HG03103 (cell line): Measurements from ENCODE around the gene VPS41.

Experiments
- ATAC-seq: cut with Tn5 transposase; IDR thresholded peaks from one replicate; pipeline ENCODE4 v1.9.1; 2021; ENCODE audit warnings: low read depth; ENCODE audit not compliant: unreplicated experiment

The VPS41 gene

DNA sequence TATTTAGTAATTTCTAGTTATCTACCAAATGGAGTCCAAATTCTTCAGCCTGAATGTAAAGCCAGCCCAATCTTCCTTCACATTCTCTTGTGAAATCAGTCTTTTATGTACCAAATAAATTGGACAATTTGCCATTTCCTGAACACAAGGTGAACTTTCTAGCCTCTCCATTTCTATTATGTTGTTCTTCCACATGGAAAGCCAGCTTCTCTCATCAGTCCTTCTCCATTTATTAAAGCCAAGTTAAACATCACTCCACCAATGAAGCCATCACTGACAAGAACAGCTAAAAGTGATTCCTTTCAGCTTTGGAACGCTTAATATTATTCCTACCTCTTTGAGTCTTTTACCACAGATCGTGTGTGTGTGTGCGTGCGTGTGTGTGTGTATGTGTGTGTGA is 88.4 kb downstream of the VPS41 start:
- ATAC-seq, result no peak

GRCh38 chr7:38819463-38819862 is 89.5 kb downstream of the VPS41 start:
- ATAC-seq, result no peak

DNA sequence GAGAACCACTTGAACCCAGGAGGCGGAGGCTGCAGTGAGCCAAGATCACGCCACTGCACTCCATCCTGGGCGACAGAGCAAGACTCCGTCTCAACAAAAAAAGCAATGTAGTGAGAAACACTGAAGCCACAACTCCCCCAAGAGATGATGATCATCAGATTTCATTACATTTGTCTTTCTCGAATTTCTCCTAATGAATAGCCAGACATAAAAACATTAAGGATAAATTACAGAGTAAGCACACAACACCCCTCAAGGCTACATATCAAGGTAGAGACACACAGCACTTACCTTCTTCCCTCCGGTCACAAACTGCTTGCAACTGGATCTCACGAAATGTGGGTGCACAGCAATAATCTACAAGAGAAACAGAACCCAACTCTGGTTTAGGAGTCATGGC is 91.5 kb downstream of the VPS41 start:
- no peak for ATAC-seq

DNA sequence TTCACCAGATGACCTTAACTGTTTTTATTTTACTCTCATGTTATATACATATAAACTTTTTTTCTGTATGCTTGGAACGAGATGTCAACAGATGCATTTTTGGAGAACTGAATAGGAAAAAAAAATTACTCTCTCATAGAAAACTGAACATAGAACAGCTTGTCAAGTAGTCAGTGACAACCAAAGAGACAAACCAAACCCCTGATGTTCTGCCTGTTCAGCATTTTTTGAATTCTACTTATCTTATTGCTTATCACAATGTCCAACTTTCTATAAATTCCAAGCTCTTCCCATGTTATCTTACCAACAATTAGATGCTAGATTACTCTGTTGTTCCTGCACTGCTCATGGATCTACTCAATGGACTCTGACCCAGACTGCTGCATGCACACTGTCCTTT is 95.2 kb downstream of the VPS41 start:
- no peak for ATAC-seq

- ATAC-seq, result no peak
Observed at GRCh38 chr7:38806912-38807311, 102.1 kb downstream of the VPS41 start.

DNA sequence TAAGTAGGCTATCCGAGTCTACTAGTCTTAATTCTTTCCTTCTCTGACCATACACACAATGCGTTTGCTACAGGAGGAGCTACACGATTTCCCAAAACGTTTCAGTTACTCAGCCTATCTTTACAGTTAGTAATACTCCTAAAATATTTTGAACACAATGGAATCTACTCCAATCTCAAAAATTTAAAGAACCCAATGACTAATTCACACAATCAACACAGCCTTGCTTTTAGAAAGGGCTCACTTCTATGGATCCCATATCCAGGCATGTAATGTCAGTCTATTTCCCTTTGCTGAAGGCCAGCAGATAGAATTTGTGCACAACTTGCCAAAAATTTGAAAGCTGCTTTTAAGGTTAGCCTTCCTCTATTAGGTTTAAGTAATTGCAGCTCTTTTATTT is 107.2 kb downstream of the VPS41 start:
- ATAC-seq, result no peak

DNA sequence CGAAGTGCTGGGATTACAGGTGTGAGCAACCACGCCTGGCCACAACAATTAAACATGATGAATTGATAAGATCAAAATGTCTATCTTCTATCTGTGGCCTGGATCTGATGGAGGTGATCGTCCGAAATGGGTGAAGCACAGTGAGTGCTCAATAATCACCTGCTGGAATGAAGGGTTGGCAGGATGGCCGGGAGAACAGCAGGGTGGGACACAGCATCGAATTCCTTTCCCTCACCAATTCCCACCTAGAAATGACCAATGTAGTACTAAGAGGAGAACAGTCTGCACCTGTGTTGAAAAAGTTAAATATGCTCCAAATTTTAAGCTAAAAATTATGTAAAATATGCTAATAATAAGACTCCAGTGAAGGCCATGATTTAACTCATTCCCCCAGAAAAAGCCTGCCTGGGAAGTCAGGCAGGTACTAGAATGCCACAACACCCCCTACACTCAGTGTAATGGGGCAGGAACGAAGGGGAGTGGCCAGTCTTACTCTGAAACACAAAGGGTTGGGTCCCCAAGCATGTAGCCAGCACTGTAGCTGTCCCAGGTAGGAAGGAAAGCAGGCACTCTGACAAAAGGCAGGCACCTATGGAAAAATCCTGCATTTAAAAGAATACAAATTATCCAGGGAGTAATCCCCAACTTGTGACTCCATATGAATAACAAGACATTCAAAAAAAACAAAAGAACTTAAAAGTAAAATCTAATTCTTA is 110.3 kb downstream of the VPS41 start:
- no peak for ATAC-seq

- no peak for ATAC-seq
Observed at GRCh38 chr7:38796626-38797501, 112.1 kb downstream of the VPS41 start.

DNA sequence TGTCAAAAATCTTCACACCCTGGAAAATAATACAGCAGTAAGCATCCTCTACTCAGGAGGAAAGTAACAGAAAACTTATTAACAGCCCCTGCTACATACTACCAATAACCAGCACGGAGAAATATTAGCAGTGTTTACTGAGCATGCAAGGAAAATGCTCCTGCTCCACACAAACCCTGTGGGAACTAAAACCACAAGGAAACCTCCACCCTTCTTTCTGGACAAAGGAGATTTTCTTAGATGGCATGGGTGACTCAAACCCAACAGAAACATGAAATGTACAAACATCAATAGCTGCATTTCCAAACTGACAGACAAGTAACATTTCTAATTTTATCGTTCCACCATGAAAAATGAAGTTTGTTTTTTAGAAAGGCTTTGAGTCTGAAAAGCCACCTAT is 113.4 kb downstream of the VPS41 start:
- ATAC-seq, result no peak

DNA sequence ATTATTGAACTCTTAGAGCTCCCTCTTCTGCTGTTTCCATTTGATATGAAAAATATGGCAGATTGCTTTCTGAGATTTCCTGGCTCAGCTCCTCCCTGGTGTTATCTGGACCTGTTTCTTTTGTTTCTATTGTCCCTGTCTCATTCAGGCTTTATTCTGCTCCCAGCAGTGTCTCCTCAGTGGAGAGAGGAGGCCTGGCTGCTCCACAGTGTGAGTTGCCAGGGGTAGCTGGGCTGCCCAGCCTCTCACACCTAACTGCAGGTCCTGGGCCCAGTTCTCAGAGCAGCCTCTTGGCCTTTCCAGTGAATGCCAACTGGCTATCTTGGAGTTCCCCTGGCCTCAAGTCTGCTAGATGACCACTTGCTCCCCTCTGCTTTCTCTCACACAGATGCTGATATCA is 127.0 kb downstream of the VPS41 start:
- no peak for ATAC-seq

DNA sequence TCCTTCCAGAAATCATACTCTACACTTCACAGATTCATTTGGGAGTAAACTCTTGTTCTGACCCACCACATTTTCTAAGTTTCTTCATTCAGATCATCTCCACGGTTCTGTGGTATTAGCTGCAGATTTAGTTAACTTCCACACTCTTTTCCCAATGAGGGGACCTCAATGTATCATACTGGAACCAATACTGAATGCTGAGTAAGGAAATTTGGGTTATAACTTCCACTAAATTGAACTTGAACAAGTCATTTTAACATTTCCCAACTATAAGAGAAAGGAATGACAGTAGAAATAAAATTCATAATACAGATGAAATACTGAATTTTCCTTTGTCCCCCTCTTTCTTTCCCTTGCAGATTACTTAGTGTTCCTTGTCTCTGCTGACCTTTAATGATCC is 131.4 kb downstream of the VPS41 start:
- no peak for ATAC-seq

DNA sequence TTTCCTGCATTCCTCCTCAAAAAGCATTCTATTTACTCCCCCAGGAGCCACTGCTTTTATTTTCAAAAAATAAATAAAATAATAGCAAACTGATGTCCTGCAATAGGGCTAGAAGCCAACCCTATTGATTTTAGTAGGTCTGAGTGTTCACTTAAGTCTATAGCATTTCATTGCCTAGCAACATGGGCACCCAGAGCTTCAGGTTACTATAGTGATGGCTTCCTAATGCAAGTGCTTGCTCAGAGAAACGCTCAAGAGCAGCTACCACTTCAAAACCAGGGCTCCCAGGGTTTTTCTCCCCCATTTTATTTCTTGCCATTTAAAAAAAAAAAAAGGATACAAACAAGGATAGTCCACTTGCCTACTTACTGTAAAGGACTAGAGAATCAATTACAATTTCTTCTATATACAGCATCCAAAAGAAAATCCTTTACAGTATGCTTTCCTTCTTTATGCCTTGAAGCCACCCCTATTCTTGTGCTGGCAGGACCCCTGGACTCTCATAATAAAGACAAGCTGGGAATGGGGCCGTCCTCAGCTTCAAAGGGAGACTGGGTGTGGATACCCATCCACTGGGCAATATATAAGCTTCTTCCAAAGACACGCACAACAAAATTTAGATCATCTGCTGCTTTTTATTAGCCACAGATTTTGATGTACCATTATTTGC is 133.3 kb downstream of the VPS41 start:
- ATAC-seq, result no peak

DNA sequence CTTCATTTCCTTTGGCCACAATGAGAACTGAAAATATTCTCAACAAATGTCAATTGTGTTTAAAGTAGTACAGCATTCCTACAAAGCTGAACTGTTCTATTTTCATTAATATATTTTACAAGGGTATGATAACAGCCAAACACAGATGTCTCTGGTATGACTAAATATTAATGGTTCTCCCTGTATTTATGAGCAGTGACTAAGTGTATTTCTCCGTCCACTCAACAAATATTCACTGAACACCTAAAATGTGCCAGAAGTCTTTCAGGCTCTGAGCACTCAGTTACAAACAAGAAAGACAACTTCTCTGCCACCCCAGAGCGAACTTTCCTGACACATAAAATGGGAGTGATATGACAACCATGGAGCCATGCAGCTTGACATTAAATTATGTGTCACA is 135.6 kb downstream of the VPS41 start:
- ATAC-seq, result no peak

DNA sequence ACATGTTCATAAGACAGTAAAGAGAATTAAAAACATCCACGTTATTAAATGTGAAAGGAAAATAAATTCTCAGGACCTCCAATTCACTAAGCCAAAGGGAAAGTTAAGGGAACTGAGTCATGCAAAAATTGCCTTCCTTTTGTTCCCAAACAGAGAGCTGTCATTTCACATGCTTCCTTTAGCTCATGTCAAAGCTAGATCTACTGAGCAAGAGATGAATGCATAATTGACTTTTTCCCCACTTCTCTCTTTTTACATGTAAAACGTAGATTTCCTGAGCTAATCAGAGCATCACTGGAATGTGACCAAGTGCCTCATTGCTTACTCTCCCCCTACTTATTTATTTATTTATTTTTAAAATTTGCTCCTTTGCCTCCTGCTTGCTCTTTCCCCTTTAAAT is 148.8 kb downstream of the VPS41 start:
- ATAC-seq, result no peak

GRCh38 chr7:38759028-38759427 is 150.0 kb downstream of the VPS41 start:
- ATAC-seq, result no peak

DNA sequence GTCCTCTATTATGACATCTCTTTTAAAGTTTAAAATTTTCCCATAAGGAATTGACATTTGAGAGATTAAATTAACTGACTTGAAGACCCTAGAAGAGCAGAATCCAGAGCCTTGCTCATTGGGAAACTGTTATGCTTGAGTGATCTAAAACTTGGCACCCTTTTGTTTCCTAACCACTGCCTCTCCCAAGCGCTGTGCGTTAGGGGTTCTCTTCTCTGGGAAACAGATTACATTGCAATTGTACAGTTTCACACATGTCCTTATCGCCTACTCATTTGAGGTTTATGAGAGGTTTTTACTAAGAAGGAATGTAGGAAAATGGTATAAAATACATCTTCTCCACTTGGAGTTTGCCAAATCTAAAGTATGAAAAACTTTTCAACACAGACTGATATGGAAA is 151.1 kb downstream of the VPS41 start:
- ATAC-seq, result no peak

DNA sequence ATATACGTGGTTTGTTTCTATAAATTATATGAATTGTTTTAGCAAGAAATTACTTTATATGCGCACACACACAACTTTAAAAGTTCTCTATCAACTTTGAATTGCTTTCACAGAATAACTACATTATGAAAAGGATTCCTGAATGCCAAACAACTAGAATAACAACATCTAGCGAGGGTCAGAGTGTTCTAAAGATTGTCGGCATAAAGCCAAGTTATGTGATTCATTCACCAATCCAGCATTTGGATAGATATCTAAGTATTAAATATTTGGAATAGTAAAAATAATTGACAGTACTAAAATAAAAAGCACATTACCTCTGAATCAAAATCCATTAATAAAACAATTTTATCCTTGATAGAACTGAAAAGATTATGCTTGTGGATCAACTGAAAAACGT is 152.5 kb downstream of the VPS41 start:
- no peak for ATAC-seq

DNA sequence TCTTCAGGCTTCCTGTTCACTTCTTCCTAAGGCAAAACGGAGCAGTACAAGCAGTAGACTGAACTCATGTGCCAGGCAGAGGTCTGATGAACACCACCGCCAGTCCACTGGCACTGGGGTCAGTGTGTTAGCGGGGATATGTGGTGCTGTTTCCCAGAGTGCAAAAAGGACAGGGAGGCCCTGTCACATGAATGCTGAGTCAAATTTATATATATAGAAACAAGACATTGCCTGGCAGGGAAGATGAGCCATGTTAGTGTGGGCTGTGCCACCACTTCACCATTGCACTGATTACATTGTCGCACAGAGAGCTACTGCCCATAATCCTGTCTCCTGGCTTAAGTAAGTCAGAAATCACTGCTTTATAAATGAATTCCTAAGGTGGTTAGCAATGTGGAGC is 155.6 kb downstream of the VPS41 start:
- ATAC-seq, result no peak

- no peak for ATAC-seq
Observed at GRCh38 chr7:38751416-38751815, 157.6 kb downstream of the VPS41 start.

- ATAC-seq, result no peak
Observed at GRCh38 chr7:38748056-38748610, 160.9 kb downstream of the VPS41 start.

DNA sequence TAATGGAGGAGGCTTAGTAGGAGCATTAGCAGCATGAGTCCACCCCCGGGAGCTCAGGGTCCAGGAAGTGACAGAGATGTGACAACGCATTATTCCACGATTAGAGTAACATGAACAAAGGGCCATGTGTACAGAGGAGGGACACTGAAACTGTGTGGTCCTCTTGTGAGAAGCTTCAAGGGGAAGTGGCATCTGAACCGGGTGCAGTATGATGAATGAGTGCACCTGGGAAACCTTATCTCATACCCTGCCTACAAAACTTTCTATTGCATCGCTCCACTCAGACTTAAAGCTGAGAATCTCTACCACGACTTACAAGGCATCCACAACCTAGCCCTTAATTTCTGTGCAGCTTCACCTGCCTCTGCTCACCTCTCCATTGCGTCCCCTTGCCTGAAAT is 162.6 kb downstream of the VPS41 start:
- no peak for ATAC-seq
